BJ (cell line): ENCODE data around the gene DIP2A. TPM values are rescaled to one million over a fixed set of nuclear protein-coding genes. Genes with fewer than 3 reads are reported as not detected.

ENCODE experiments used
- CTCF ChIA-PET: fragments of 350-600 bp; formaldehyde crosslinking; extraction: SDS; loops from one replicate; lab custom pipeline; 2021; ENCODE audit warnings: antibody characterized with exemption, inconsistent platforms; lab: Yijun Ruan, JAX
- POLR2A ChIA-PET: fragments of 300-600 bp; sonication (Branson Sonifier 250); formaldehyde crosslinking; extraction: SDS; loops from one replicate; lab custom pipeline; 2021; ENCODE audit warnings: antibody characterized with exemption; lab: Charles Lee
- DNase-seq: peaks from one replicate; pipeline ENCODE4 v3.0.0-alpha.2; 2011; ENCODE audit warnings: low read depth
- H3K27me3 ChIP-seq: 2 replicates; pipeline ENCODE4 v1.6.0; 2011; ENCODE audit warnings: low read length; ENCODE audit not compliant: control insufficient read depth, insufficient read depth
- H3K36me3 ChIP-seq: 2 replicates; pipeline ENCODE4 v1.5.1; 2011; ENCODE audit warnings: low read length; ENCODE audit not compliant: control insufficient read depth, insufficient read depth
- H3K4me3 ChIP-seq: 2 replicates; pipeline ENCODE4 v1.5.1; 2011; ENCODE audit warnings: low read depth, mild to moderate bottlenecking, control low read depth, low read length
- CTCF ChIP-seq: IDR thresholded peaks from 2 replicates; pipeline ENCODE4 v1.5.1; 2011; ENCODE audit warnings: low read depth, mild to moderate bottlenecking, control low read depth, inconsistent platforms, low read length, moderate library complexity; ENCODE audit not compliant: insufficient read depth
- polyA plus RNA-seq: library from polyadenylated mRNA; depleted of rRNA; stranded (reverse); fragments of >200 nt; gene quantifications from 2 replicates; pipeline ENCODE4 v1.2.3, GENCODE V29; 2011

Gene DIP2A
- polyA plus RNA-seq, 1 experiment: 18.7 TPM

DNA sequence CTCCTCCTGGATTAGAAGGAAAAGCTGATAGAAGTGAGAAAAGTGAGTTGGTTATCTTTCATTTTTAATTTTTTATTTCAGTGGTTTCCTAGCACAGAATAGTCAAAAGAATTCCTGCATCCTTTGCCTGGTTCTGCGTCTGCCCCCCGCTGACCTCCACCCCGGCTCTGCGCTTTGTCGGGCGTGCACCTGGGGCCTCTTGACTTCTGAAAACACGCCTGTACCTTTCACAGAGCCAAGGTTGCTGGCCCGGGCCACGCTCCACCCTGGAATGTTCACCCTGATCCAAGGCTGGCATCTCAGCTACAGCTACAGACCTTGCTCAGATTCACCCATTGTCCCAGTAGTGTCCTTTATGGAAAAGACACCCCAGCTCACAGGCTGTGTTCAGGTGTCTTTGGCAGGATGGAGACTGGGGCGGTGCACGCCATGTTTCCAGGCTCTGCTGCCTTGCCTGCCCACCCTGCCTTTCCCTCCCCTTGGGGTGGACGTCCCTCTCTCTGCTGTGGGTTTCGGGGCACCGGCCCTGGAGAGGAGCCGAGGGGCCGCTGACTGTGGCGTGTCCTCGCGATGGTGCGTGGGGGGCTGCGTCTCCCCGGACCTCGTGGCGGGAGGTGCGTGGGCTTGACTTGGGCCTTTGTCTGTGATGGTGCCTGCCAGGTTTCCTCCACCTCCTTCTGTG is 40.3 kb upstream of the DIP2A start:
- no peak for TF ChIP-seq CTCF
- H3K4me3 ChIP-seq: no peak overlapping the region
- ChIA-PET POLR2A (no interaction called here), CTCF (no interaction called here)
- H3K27me3 ChIP-seq: no peaks in the 10 kb centered on the region
- no peak for DNase-seq
- peaks cover 20% of the 10 kb centered on the region for H3K36me3 ChIP-seq

DNA sequence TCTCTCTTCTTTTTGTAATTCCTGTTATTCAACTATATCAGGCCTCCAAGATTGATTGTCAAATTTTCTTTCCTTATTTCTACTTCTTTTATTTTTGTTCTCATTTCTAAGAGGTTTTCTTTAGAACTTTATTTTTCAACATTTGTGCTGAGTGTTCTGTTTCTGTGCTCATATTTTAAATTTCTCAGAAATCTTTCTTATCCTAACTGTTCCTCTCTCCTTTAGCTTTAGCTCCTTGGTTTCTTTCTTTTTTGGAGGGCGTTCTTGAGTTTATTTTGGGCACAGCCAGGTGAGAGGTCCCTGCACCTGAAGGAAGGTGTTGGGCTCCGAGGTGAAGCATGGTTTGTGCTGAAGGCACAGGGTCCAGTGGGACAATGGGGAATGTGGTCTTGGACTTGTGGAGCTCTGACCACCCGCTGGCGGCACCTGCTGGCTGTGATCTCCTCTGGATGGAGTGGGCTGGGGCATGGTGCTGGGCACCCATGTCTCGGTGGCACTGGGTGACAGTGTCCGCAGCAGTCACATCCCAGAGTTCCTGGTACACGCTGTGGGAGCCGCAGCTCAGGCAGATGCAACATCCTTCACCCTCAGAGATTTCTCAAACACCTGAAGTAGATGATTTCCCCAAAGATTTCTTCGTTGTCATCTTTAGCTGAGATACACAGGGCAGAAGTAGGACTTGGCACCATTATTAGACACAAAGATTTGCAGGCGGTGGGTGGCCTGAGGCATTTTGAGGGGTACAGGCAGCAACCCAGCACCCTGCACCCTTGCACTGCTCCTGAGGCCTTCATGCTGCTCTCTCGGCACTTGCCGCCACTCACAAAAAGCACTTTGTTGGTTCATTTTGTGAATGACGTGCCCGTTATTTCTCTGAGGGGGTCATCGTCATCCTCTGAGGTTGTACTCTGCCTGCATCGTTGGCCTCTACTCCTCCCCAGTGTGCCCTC is 38.2 kb upstream of the DIP2A start:
- H3K36me3 ChIP-seq: peaks cover 24% of the 10 kb centered on the region
- no peaks in the 10 kb centered on the region for H3K27me3 ChIP-seq
- no peak for TF ChIP-seq CTCF
- no peak for DNase-seq
- no peak overlapping the region for H3K4me3 ChIP-seq
- CTCF ChIA-PET: no interaction called here
- POLR2A ChIA-PET: no interaction called here

DNA sequence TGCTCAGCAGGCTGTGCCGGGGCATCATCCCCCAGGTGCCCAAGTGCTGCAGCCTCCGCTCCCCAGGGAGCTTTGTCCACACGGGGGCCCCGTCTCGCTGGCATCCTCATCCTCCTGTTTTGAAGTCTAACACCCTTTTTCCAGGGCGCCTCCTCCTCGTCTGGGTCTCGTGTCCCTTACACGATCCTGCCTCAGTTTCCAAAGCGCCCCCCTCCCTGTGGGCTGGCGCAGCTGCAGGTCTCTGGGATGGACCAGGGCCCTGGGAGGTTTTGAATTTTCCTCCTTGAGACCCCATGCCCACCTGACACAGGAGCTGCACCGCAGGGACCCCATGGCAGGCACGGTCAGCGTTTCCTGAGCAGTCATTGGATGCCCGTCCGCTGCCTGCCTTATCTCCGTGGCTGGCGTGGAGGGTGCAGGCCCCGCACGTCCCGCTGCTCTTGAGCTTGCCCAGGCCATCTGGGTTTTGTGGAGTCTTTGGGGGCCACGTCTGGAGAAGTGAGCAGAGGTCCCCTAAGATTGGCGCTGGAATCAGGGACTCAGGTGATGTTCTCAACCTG is 37.4 kb upstream of the DIP2A start:
- CTCF ChIA-PET: no interaction called here
- Histone ChIP-seq H3K36me3 (peaks cover 24% of the 10 kb centered on the region), H3K4me3 (no peak overlapping the region), H3K27me3 (no peaks in the 10 kb centered on the region)
- TF ChIP-seq CTCF: no peak
- POLR2A ChIA-PET: no interaction called here
- DNase-seq: no peak

- DNase-seq: no peak
- CTCF ChIA-PET: no interaction called here
- H3K36me3 ChIP-seq: peaks cover 24% of the 10 kb centered on the region
- H3K4me3 ChIP-seq: no peak overlapping the region
- TF ChIP-seq CTCF: no peak
- H3K27me3 ChIP-seq: no peaks in the 10 kb centered on the region
- POLR2A ChIA-PET: no interaction called here
Observed at GRCh38 chr21:46421756-46422555, 36.7 kb upstream of the DIP2A start.
